ENCODE results near the gene GIGYF2. TPM values are rescaled to one million over a fixed set of nuclear protein-coding genes. Genes with fewer than 3 reads are reported as not detected.
A peak's percentile ranks its signal among the peaks of the same experiment; 100 is the strongest.

The GIGYF2 gene
- total and polyA plus RNA-seq, 8 donors, result 56.2 to 76.6 (median 62.4) TPM

- DNase-seq, result no peak
- no peak for TF ChIP-seq CTCF (IDR thresholded peaks at IDR 0.05)
- intact Hi-C loops (cut with DNase I), result no loop called here
- no peak for ATAC-seq
- Histone ChIP-seq H3K27ac (no peak overlapping the region), H3K4me3 (no peak overlapping the region), H3K4me1 (peaks cover 3 to 5% of the 10 kb centered on the region in 2 donors), H3K36me3 (no peaks in the 10 kb centered on the region), H3K9me3 (no peaks in the 10 kb centered on the region), H3K27me3 (no peaks in the 10 kb centered on the region)
Measured at GRCh38 chr2:232693344-232693743, 3.8 kb upstream of the GIGYF2 start.

- Histone ChIP-seq H3K4me3 (peak overlapping the region; percentile 97), H3K27ac (peak overlapping the region; percentile 86 to 92), H3K4me1 (peaks cover 24 to 32% of the 10 kb centered on the region in 2 donors), H3K36me3 (no peaks in the 10 kb centered on the region), H3K9me3 (no peaks in the 10 kb centered on the region), H3K27me3 (no peaks in the 10 kb centered on the region)
- intact Hi-C loops (cut with DNase I), result no loop called here
- ATAC-seq (no peak), DNase-seq (no peak)
- no peak for TF ChIP-seq CTCF (IDR thresholded peaks at IDR 0.05)
Measured at GRCh38 chr2:232696609-232697058, 497 bp upstream of the GIGYF2 start.

- Histone ChIP-seq H3K4me3 (peak overlapping the region; percentile 97), H3K9me3 (no peaks in the 10 kb centered on the region), H3K4me1 (peaks cover 24 to 35% of the 10 kb centered on the region in 2 donors), H3K27me3 (no peaks in the 10 kb centered on the region), H3K27ac (peak overlapping the region; percentile 86 to 92), H3K36me3 (peaks cover 0 to 3% of the 10 kb centered on the region in 2 donors)
- no peak for TF ChIP-seq CTCF (IDR thresholded peaks at IDR 0.05)
- intact Hi-C loops (cut with DNase I), result no loop called here
- ATAC-seq (peak; percentile 38), DNase-seq (no peak)
Measured at GRCh38 chr2:232697807-232698110, 628 bp downstream of the GIGYF2 start.

GRCh38 chr2:232698556-232699091 lies 1.5 kb downstream of the GIGYF2 start:
- intact Hi-C loops (cut with DNase I), result no loop called here
- DNase-seq, result peak in 1 of 4 donors; percentile 3
- peak overlapping the region; percentile 97 for H3K4me3 ChIP-seq
- TF ChIP-seq CTCF (IDR thresholded peaks at IDR 0.05), result no peak
- no peak for ATAC-seq
- H3K4me1 ChIP-seq, result peaks cover 24 to 35% of the 10 kb centered on the region in 2 donors
- H3K27me3 ChIP-seq, result no peaks in the 10 kb centered on the region
- H3K9me3 ChIP-seq, result no peaks in the 10 kb centered on the region
- peaks cover 0 to 8% of the 10 kb centered on the region in 2 donors for H3K36me3 ChIP-seq
- H3K27ac ChIP-seq, result no peak overlapping the region

- DNase-seq, result no peak
- TF ChIP-seq CTCF (IDR thresholded peaks at IDR 0.05), result no peak
Measured at GRCh38 chr2:232699110-232699509, 2.0 kb downstream of the GIGYF2 start.

More at GRCh38 chr2:232699110-232699509, 2.0 kb downstream of the GIGYF2 start:
- no peaks in the 10 kb centered on the region for H3K9me3 ChIP-seq
- H3K27ac ChIP-seq, result no peak overlapping the region
- H3K4me1 ChIP-seq, result peaks cover 24 to 35% of the 10 kb centered on the region in 2 donors
- H3K4me3 ChIP-seq, result peak overlapping the region in 1 of 2 donors; percentile 97
- intact Hi-C loops (cut with DNase I), result no loop called here
- H3K36me3 ChIP-seq, result peaks cover 0 to 13% of the 10 kb centered on the region in 2 donors
- H3K27me3 ChIP-seq, result no peaks in the 10 kb centered on the region
- ATAC-seq, result no peak

Data from left lung (tissue), 10 donors.